IPS-20b (cell line): ENCODE results near the gene CRYBA1.
"Not testable (repeated sequence)": the region's sequence is repeated elsewhere in the genome, so short reads cannot be mapped to it uniquely, and the experiment has no call there.

Source experiments
- H3K27ac ChIP-seq: one replicate; pipeline ENCODE4 v1.5.1; 2013; ENCODE audit warnings: low read length
- H3K27me3 ChIP-seq: 2 replicates; pipeline ENCODE4 v1.6.1; 2013; ENCODE audit warnings: mild to moderate bottlenecking, low read length, inconsistent platforms; ENCODE audit not compliant: insufficient read depth
- H3K36me3 ChIP-seq: 2 replicates; pipeline ENCODE4 v1.6.1; 2013; ENCODE audit warnings: low read depth, mild to moderate bottlenecking, inconsistent platforms, low read length, moderate library complexity; ENCODE audit not compliant: insufficient read depth
- H3K4me1 ChIP-seq: 2 replicates; pipeline ENCODE4 v1.6.1; 2013; ENCODE audit warnings: mild to moderate bottlenecking, control low read depth, inconsistent platforms, low read length, moderate library complexity; ENCODE audit not compliant: insufficient read depth
- H3K4me3 ChIP-seq: 2 replicates; pipeline ENCODE4 v1.5.1; 2013; ENCODE audit warnings: mild to moderate bottlenecking, low read length, inconsistent platforms
- H3K9ac ChIP-seq: 2 replicates; pipeline ENCODE4 v1.6.1; 2013; ENCODE audit warnings: low read depth, mild to moderate bottlenecking, inconsistent platforms, low read length, moderate library complexity
- H3K9me3 ChIP-seq: 2 replicates; pipeline ENCODE4 v1.6.1; 2013; ENCODE audit warnings: mild to moderate bottlenecking, low read depth, low read length, inconsistent platforms; ENCODE audit not compliant: insufficient read depth

The CRYBA1 gene, protein sequence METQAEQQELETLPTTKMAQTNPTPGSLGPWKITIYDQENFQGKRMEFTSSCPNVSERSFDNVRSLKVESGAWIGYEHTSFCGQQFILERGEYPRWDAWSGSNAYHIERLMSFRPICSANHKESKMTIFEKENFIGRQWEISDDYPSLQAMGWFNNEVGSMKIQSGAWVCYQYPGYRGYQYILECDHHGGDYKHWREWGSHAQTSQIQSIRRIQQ

DNA sequence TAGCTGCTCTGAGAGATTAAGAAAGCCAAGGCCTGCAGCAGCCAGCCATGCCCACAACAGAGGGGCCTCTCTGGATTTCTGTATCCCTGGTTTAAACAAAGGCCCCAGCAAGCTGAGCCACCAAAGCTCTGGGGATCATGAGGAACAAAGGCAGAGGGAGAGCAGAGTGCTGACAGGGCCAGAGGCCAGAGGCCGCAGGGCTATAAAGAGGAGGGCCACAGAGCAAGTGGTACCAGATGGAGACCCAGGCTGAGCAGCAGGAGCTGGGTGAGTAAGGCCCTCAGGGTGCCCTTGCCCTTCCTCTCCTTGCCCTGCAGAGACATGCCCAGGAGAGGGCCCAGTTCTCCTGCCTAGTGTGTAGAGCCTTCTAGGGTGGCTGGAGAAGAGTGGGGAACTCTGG, at the start of gene CRYBA1:
TSS of gene CRYBA1 (plus strand) at position 232 of the 400 bp plus-strand sequence. CDS start at position 237, 5 bp downstream.
- Histone ChIP-seq H3K4me1 (peaks cover 2% of the 10 kb centered on the region; the same call in 1 of the 2 replicates), H3K9ac (0 out of 2 replicates have a peak within 1 kb of the TSS, but pooled peaks have one; percentile 4), H3K4me3 (no peak within 1 kb of the TSS), H3K36me3 (no peaks in the 10 kb centered on the region), H3K27me3 (no peaks in the 10 kb centered on the region), H3K27ac (no peak within 1 kb of the TSS), H3K9me3 (no peaks in the 10 kb centered on the region)

DNA sequence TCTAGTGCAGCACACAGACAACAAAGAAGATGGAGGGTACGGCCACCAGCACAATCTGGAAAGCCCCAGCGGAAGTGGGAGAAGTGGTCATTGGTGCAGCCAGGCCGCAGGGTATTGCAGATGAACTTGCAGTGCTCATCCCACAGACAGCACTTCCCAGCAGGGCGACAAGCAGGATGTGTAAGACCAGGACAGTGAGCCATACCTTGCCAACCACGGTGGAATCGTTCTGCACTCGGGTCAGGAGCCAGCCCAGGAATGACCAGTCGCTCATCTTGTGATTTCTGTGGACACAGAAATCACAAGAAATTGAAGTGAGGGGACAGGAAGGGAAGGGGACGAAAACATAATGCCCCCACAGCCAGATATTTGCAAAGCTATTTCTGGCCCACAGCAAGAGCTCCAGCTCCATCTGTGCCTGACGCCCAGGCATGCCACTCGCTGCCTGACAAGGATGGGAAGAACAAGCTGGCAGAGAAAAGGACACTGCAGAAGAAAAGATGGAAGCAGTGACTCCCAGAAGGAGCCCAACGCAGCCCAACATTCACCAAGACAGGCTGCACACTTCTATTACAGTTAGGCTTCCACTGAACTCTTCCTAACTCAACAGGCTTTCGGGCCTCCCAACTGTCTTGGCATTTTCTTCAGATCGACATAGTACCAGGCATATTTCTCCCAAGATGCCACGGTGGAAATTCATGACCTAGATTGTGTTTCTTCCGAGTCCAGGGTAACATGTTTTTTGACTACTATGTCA, 49.0 kb upstream of the CRYBA1 start:
- no peak overlapping the region for H3K9ac ChIP-seq
- no peak overlapping the region for H3K4me3 ChIP-seq
- no peaks in the 10 kb centered on the region for H3K4me1 ChIP-seq
- H3K36me3 ChIP-seq, result no peaks in the 10 kb centered on the region
- no peaks in the 10 kb centered on the region for H3K9me3 ChIP-seq
- H3K27me3 ChIP-seq, result no peaks in the 10 kb centered on the region
- H3K27ac ChIP-seq, result no peak overlapping the region

DNA sequence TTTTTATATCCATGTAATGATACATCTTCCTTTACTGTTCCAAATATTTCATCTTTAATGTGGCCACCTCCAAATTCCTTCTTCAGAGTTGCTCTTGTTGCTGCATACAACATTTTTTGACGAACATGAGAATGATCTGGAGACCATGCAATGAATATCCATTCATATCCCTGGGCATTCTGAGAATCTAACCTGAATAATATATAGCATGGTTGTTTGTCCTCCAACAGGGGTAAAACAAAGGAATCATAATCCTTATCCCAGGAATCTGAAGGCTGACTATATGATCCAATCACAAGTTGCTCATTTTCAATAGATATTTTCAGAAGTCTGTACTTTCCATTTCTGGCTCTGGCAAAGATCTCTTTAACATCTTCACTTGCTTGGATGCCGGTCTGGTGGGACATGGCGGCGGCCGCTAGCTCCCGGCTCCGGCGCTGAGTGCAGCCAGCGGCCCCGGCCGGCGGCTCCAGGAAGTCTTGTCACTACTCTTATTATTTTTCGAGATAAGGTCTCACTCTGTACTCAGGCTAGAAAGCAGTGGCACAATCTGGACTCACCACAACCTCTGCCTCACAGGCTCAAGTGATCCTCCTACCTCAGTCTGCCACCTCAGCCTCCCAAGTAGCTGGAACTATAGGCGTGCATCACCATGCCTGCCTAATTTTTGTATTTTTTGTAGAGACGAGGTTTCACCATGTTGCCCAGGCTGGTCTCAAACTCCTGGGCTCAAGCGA, 42.4 kb upstream of the CRYBA1 start:
- not testable (repeated sequence) for H3K36me3 ChIP-seq, H3K9ac ChIP-seq, H3K27me3 ChIP-seq, H3K9me3 ChIP-seq, H3K27ac ChIP-seq, H3K4me1 ChIP-seq, H3K4me3 ChIP-seq

DNA sequence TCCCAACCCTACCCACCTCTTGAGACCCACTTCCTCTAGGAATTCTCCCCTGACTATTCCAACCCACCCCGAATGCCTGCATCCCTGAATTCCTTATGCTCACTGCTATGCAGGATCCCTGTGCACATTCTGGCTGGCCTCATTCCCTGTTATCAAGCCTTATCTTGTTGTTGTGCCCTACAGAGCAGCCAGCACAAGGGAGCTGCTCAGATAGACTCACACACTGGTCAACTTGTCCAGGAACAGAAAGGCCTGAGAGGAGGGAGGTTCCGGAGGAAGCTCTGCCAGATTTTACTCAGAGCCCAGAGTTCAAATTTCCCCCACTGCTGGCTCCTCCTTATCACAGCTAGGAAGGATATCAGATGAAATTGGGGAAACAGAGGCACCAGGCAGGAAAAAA, 41.6 kb upstream of the CRYBA1 start:
- Histone ChIP-seq H3K36me3 (no peaks in the 10 kb centered on the region), H3K4me1 (peaks cover 6% of the 10 kb centered on the region), H3K27ac (no peak overlapping the region), H3K9me3 (no peaks in the 10 kb centered on the region), H3K9ac (no peak overlapping the region), H3K4me3 (no peak overlapping the region), H3K27me3 (no peaks in the 10 kb centered on the region)

DNA sequence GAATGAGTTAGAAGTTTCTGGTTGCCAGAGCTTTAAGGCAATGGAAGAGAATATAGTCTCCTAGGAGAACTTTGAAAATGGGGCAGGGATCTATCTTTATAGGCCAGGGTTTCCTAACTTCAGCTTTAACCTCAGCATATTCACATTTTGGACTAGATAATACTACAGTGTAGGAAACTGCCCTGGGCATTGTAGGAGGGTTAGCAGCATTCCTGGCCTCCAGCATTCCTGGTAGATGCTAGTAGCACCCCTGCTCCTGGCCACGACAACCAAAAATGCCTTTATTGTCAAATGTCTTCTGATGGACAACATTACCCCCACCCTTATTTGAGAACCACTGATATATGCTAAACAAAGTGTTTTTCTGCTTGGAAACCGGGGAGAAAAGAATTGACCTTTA, 38.7 kb upstream of the CRYBA1 start:
- no peak overlapping the region for H3K4me3 ChIP-seq
- no peaks in the 10 kb centered on the region for H3K36me3 ChIP-seq
- no peak overlapping the region for H3K9ac ChIP-seq
- H3K9me3 ChIP-seq, result no peaks in the 10 kb centered on the region
- H3K27me3 ChIP-seq, result no peaks in the 10 kb centered on the region
- H3K27ac ChIP-seq, result no peak overlapping the region
- peaks cover 6% of the 10 kb centered on the region for H3K4me1 ChIP-seq

DNA sequence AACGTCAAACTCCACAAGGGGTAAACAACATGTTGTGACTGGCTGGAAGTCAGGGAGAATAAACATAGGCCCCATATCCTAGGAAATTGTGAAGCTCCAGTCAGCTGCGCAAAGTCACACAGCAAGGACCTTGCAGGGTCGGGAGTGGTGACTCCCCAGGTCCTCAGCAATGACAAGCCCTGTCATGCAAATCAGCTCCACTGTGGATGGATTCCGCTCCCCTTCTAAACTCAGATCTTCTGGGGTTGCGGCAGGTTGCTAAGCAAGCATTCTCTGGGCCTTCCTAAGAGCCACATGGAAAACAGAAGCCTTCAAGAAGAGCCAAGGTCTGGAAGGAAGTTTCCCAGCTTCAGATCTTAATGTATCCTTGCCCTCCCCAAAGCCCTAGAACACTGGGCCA, 37.6 kb upstream of the CRYBA1 start:
- Histone ChIP-seq H3K4me3 (no peak overlapping the region), H3K27ac (no peak overlapping the region), H3K36me3 (no peaks in the 10 kb centered on the region), H3K9ac (no peak overlapping the region), H3K9me3 (no peaks in the 10 kb centered on the region), H3K27me3 (no peaks in the 10 kb centered on the region), H3K4me1 (peaks cover 6% of the 10 kb centered on the region)

DNA sequence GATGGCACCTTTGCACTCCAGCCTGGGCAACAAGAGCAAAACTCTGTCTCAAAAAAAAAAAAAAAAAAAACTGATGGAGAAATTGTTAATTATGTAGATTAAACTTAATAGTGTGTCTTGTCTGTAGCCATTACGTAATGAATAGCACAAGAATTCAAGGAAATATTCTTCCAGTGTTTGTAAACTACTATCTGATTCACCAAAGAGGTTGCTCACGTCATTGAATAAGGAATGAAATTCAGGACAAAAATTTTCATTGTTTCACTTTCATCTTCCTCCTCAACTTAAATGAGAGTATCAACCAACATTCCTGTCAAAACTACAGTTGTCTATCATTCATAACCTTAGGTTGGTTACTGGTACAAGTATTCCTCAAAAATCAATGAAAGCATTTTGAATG, 35.8 kb upstream of the CRYBA1 start:
- Histone ChIP-seq H3K4me1 (peaks cover 6% of the 10 kb centered on the region), H3K9ac (no peak overlapping the region)

DNA sequence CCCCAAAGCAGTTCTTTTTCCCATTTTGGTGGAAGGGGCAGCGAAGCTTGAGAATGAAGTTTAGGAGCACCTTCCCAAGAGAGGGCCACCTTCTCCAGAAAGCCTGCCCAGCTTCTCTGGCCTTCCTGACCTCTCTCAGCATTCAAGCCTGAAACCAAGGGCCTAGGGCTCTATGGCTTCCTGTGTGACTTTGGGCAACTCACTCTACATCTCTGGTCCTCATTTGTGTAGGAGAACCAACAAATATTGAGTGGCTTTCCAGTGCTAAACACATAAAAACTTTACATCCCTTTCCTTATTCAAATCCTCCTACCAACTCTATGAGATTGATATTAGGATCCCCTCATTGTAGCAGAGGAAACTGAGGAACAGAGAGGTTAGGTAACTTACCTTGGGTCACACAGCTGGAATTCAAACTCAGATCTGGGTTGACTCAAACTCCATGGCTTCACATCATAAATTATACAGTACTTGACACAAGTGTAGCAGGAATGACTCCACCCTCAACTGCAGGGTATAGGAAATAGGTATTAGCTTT, 34.5 kb upstream of the CRYBA1 start:
- H3K36me3 ChIP-seq, result no peaks in the 10 kb centered on the region
- H3K9ac ChIP-seq, result no peak overlapping the region
- H3K27me3 ChIP-seq, result no peaks in the 10 kb centered on the region
- no peaks in the 10 kb centered on the region for H3K9me3 ChIP-seq
- H3K4me3 ChIP-seq, result no peak overlapping the region
- peaks cover 6% of the 10 kb centered on the region for H3K4me1 ChIP-seq
- no peak overlapping the region for H3K27ac ChIP-seq

More for the DNA sequence above, 35.8 kb upstream of the CRYBA1 start:
- Histone ChIP-seq H3K9me3 (no peaks in the 10 kb centered on the region), H3K36me3 (no peaks in the 10 kb centered on the region), H3K27ac (no peak overlapping the region), H3K27me3 (no peaks in the 10 kb centered on the region), H3K4me3 (no peak overlapping the region)

DNA sequence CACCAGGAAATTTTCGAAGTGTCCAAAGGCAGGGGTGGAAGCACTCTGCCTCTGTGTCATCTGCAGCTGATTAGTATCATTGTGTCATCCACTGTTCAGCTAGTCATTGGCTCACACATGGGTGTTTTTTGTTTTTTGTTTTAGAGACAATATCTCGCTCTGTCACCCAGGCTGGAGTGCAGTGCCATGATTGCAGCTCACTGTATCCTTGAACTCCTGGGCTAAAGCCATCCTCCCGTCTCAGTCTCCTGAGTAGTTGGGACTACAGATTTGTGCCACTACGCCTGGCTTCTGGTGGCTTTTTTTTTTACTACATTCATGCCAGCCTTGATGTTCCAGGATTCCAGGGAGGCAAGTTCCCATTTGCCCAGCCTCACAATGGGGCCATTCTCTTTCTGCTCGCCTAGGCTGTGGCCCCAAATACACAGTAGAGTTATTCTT, 34.0 kb upstream of the CRYBA1 start:
- H3K27me3 ChIP-seq, result no peaks in the 10 kb centered on the region
- no peak overlapping the region for H3K27ac ChIP-seq
- no peaks in the 10 kb centered on the region for H3K36me3 ChIP-seq
- H3K9ac ChIP-seq, result no peak overlapping the region
- H3K4me3 ChIP-seq, result no peak overlapping the region
- no peaks in the 10 kb centered on the region for H3K9me3 ChIP-seq
- peaks cover 3% of the 10 kb centered on the region for H3K4me1 ChIP-seq

DNA sequence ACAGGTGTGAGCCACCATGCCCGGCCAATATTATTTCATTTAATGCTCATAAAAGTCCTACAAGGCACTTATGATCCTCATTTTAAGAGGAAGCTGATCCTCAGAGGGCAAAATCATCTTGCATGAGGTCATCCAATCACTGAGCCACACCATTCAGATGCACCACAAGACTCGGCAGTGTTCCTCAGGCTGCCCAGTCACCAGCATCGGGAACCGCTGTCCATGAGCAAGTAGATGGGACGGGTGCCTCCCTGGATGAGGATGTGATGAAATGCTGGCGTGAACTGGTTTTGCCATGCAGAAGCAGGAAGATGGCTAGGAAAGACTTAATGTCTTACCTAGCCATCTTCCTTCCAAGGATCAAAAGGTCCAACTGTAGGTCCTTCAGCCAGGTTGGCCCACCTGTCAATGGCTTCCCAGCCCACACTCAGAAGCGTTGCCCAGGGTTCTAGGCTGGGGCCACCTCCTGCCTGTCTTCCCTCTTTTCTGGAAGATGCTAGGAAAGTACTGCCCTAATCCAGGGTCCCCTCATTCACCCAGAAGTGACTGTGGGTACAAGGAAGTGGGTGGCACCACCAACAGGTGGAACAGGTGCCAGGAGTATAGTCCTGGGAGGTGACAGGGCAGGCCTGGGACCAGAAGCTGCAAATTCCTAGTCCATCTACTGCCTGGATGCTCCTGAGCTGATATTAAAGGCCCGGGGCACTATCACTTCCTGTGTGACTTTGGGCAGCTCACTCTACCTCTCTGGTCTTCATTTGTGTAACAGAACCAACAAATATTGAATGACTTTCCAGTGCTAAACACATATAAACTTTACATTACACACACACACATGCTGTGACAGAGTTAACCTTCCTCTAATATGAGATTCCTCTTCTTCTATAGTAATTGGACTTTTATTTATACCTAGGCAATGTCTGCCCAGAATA, 32.2 kb upstream of the CRYBA1 start:
- Histone ChIP-seq H3K9me3 (no peaks in the 10 kb centered on the region), H3K36me3 (no peaks in the 10 kb centered on the region), H3K4me3 (no peak overlapping the region), H3K4me1 (no peaks in the 10 kb centered on the region), H3K27ac (no peak overlapping the region), H3K9ac (no peak overlapping the region), H3K27me3 (no peaks in the 10 kb centered on the region)

DNA sequence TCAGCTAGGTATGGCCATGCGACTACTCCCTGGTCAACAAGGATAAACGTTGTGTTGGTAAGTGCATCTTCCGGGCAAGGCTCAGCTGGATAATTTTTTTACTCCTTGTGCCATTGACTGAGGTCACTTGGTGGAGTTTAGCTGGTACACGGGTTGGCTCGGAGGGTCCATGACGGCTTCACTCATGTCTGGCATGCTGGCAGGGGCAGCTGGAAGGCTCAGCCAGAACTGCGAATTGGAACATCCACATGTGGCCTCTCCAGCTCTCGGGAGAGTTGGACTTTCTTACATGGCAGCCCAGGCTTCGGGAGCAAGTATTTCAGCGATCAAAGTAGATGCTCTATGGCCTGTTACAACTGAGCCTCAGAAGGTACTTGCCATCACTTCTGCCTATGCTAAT, 31.5 kb upstream of the CRYBA1 start:
- no peak overlapping the region for H3K9ac ChIP-seq
- H3K9me3 ChIP-seq, result no peaks in the 10 kb centered on the region
- no peak overlapping the region for H3K27ac ChIP-seq
- no peaks in the 10 kb centered on the region for H3K4me1 ChIP-seq
- no peaks in the 10 kb centered on the region for H3K36me3 ChIP-seq
- H3K4me3 ChIP-seq, result no peak overlapping the region
- no peaks in the 10 kb centered on the region for H3K27me3 ChIP-seq
